ENCODE measurements around the gene THRB.

Gene THRB

GRCh38 chr3:24226397-24226796 is 268.3 kb downstream of the THRB start:
- no peak for DNase-seq (ENCODE audit: low spot score)

GRCh38 chr3:24225385-24225950 is 269.2 kb downstream of the THRB start:
- DNase-seq (ENCODE audit: low spot score), result no peak

GRCh38 chr3:24224666-24225384 is 269.8 kb downstream of the THRB start:
- DNase-seq (ENCODE audit: low spot score), result no peak

- DNase-seq (ENCODE audit: low spot score), result no peak
Measured at GRCh38 chr3:24222165-24222805, 272.4 kb downstream of the THRB start.

- peak; percentile 87 for DNase-seq (ENCODE audit: low spot score)
Measured at GRCh38 chr3:24220859-24221657, 273.6 kb downstream of the THRB start.

GRCh38 chr3:24215502-24215901 is 279.1 kb downstream of the THRB start:
- no peak for DNase-seq (ENCODE audit: low spot score)

- no peak for DNase-seq (ENCODE audit: low spot score)
Measured at GRCh38 chr3:24211381-24211780, 283.3 kb downstream of the THRB start.

GRCh38 chr3:24202071-24202470 is 292.6 kb downstream of the THRB start:
- DNase-seq (ENCODE audit: low spot score), result peak; percentile 52

GRCh38 chr3:24201301-24201700 is 293.3 kb downstream of the THRB start:
- no peak for DNase-seq (ENCODE audit: low spot score)

GRCh38 chr3:24199775-24200247 is 294.8 kb downstream of the THRB start:
- DNase-seq (ENCODE audit: low spot score), result peak; percentile 64

GRCh38 chr3:24199300-24199699 is 295.4 kb downstream of the THRB start:
- DNase-seq (ENCODE audit: low spot score), result no peak

- no peak for DNase-seq (ENCODE audit: low spot score)
Measured at GRCh38 chr3:24198728-24199127, 295.9 kb downstream of the THRB start.

GRCh38 chr3:24197809-24198208 is 296.8 kb downstream of the THRB start:
- no peak for DNase-seq (ENCODE audit: low spot score)

- peak; percentile 67 for DNase-seq (ENCODE audit: low spot score)
Measured at GRCh38 chr3:24196526-24196925, 298.1 kb downstream of the THRB start.

- DNase-seq (ENCODE audit: low spot score), result no peak
Measured at GRCh38 chr3:24195504-24196230, 299.0 kb downstream of the THRB start.

GRCh38 chr3:24192469-24193056 is 302.1 kb downstream of the THRB start:
- no peak for DNase-seq (ENCODE audit: low spot score)

GRCh38 chr3:24191801-24192403 is 302.7 kb downstream of the THRB start:
- DNase-seq (ENCODE audit: low spot score), result no peak

GRCh38 chr3:24190256-24190655 is 304.4 kb downstream of the THRB start:
- DNase-seq (ENCODE audit: low spot score), result no peak

GRCh38 chr3:24185738-24186384 is 308.8 kb downstream of the THRB start:
- DNase-seq (ENCODE audit: low spot score), result peak; percentile 54

- no peak for DNase-seq (ENCODE audit: low spot score)
Measured at GRCh38 chr3:24184528-24185176, 310.0 kb downstream of the THRB start.

Measured in GM03348 (cell line).